ENCODE results near the gene NLN. TPM values are rescaled to one million over a fixed set of nuclear protein-coding genes. Genes with fewer than 3 reads are reported as not detected.

NLN gene
- total and polyA plus RNA-seq, 2 of the 13 experiments (the other 11 are each of a cell fraction or from before 2014, with no cell fraction given) = 11.9 to 36.7 TPM

DNA sequence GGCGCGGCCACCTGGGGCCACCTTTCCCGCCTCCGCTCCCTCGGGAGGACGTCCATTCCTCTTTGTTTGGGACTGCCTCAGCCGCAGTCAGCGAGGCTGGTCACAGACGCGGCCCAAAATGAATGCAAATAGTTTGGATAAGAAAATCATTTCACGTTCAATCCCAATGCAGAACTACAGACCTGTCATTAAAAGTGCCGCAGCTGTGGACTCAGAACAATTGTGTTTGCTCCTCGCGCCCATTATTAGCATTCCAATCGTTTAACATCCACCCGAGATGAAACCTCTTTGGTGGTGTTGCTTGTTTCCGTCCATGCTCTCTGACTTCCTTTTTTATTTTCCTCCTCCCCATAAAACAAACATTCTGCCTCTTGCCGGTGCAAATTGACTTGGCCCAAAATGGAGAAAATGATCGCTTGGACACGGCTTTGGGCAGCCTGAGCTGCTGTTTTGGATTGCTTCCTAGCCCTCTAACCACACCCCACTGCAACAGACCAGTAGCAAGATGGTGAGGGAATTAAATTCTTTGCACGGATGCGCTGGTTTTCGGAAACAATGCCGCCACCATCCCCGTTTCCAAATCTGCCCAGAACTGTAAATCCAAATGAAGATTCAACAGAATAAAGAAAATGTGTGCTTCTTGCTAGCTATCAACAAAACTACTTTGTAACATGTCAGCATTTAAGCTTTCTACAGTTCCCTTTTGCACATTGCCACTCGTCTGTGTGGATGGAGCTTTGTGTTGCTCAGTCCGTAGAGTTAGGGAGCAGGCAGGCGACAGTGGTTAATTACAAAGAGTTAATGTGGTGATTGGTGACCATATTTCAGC is 784 bp downstream of the NLN start (continued):
- TF ChIP-seq, protein P1, sequence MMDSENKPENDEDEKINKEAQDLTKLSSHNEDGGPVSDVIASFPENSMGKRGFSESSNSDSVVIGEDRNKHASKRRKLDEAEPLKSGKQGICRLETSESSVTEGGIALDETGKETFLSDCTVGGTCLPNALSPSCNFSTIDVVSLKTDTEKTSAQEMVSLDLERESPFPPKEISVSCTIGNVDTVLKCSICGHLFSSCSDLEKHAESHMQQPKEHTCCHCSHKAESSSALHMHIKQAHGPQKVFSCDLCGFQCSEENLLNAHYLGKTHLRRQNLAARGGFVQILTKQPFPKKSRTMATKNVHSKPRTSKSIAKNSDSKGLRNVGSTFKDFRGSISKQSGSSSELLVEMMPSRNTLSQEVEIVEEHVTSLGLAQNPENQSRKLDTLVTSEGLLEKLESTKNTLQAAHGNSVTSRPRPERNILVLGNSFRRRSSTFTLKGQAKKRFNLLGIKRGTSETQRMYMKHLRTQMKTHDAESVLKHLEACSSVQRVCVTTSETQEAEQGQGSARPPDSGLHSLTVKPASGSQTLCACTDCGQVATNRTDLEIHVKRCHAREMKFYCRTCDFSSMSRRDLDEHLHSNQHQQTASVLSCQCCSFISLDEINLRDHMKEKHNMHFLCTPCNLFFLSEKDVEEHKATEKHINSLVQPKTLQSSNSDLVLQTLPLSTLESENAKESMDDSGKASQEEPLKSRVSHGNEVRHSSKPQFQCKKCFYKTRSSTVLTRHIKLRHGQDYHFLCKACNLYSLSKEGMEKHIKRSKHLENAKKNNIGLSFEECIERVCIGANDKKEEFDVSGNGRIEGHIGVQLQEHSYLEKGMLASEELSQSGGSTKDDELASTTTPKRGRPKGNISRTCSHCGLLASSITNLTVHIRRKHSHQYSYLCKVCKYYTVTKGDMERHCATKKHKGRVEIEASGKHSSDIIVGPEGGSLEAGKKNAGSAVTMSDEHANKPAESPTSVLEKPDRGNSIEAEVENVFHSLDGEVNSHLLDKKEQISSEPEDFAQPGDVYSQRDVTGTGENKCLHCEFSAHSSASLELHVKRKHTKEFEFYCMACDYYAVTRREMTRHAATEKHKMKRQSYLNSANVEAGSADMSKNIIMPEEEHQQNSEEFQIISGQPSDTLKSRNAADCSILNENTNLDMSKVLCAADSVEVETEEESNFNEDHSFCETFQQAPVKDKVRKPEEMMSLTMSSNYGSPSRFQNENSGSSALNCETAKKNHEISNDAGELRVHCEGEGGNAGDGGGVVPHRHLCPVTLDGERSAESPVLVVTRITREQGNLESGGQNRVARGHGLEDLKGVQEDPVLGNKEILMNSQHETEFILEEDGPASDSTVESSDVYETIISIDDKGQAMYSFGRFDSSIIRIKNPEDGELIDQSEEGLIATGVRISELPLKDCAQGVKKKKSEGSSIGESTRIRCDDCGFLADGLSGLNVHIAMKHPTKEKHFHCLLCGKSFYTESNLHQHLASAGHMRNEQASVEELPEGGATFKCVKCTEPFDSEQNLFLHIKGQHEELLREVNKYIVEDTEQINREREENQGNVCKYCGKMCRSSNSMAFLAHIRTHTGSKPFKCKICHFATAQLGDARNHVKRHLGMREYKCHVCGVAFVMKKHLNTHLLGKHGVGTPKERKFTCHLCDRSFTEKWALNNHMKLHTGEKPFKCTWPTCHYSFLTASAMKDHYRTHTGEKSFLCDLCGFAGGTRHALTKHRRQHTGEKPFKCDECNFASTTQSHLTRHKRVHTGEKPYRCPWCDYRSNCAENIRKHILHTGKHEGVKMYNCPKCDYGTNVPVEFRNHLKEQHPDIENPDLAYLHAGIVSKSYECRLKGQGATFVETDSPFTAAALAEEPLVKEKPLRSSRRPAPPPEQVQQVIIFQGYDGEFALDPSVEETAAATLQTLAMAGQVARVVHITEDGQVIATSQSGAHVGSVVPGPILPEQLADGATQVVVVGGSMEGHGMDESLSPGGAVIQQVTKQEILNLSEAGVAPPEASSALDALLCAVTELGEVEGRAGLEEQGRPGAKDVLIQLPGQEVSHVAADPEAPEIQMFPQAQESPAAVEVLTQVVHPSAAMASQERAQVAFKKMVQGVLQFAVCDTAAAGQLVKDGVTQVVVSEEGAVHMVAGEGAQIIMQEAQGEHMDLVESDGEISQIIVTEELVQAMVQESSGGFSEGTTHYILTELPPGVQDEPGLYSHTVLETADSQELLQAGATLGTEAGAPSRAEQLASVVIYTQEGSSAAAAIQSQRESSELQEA (CRISPR knock-in tag; IDR thresholded peaks at IDR 0.05; ENCODE audit: not compliant biosample characterization) = peak; percentile 45
- TF ChIP-seq ZNF441 (CRISPR knock-in tag; IDR thresholded peaks at IDR 0.05; ENCODE audit: borderline replicate concordance) (peak; percentile 12; the same call in 1 of the 2 replicates), ZNF557 (CRISPR knock-in tag; IDR thresholded peaks at IDR 0.05) (0 out of 2 replicates have a peak, but pooled peaks have one; percentile 42), ZNF224 (CRISPR knock-in tag; IDR thresholded peaks at IDR 0.05) (no peak), ZNF746 (CRISPR knock-in tag; IDR thresholded peaks at IDR 0.05) (no peak), ZNF331 (CRISPR knock-in tag; IDR thresholded peaks at IDR 0.05) (peak; percentile 5; the same call in 1 of the 2 replicates), TBL1XR1 (IDR thresholded peaks at IDR 0.05; ENCODE audit: borderline replicate concordance, low read length, partially characterized antibody) (no peak), SOX6 (IDR thresholded peaks at IDR 0.05) (no peak), SOX6 (CRISPR knock-in tag; IDR thresholded peaks at IDR 0.05) (peak; percentile 49; the same call in 1 of the 2 replicates), JDP2 (CRISPR knock-in tag; IDR thresholded peaks at IDR 0.05; ENCODE audit: borderline replicate concordance) (no peak), ZFP37 (CRISPR knock-in tag; IDR thresholded peaks at IDR 0.05; ENCODE audit: borderline replicate concordance) (no peak), CBX5 (CRISPR knock-in tag; IDR thresholded peaks at IDR 0.05; ENCODE audit: borderline replicate concordance) (no peak), LCORL (IDR thresholded peaks at IDR 0.05) (no peak), LCORL (CRISPR knock-in tag; IDR thresholded peaks at IDR 0.05) (peak; percentile 33; the same call in 1 of the 2 replicates), TEAD2 (CRISPR knock-in tag; IDR thresholded peaks at IDR 0.05) (no peak), MEIS1 (CRISPR knock-in tag; IDR thresholded peaks at IDR 0.05; ENCODE audit: borderline replicate concordance) (no peak), KMT2B (CRISPR knock-in tag; IDR thresholded peaks at IDR 0.05) (peak; percentile 74), ZNF501 (CRISPR knock-in tag; IDR thresholded peaks at IDR 0.05) (peak; percentile 82)
- TF ChIP-seq, protein P2, sequence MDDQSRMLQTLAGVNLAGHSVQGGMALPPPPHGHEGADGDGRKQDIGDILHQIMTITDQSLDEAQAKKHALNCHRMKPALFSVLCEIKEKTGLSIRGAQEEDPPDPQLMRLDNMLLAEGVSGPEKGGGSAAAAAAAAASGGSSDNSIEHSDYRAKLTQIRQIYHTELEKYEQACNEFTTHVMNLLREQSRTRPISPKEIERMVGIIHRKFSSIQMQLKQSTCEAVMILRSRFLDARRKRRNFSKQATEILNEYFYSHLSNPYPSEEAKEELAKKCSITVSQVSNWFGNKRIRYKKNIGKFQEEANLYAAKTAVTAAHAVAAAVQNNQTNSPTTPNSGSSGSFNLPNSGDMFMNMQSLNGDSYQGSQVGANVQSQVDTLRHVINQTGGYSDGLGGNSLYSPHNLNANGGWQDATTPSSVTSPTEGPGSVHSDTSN (CRISPR knock-in tag; IDR thresholded peaks at IDR 0.05; ENCODE audit: borderline replicate concordance) = no peak
- TF ChIP-seq, protein P3, sequence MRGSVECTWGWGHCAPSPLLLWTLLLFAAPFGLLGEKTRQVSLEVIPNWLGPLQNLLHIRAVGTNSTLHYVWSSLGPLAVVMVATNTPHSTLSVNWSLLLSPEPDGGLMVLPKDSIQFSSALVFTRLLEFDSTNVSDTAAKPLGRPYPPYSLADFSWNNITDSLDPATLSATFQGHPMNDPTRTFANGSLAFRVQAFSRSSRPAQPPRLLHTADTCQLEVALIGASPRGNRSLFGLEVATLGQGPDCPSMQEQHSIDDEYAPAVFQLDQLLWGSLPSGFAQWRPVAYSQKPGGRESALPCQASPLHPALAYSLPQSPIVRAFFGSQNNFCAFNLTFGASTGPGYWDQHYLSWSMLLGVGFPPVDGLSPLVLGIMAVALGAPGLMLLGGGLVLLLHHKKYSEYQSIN (CRISPR knock-in tag; IDR thresholded peaks at IDR 0.05; ENCODE audit: borderline replicate concordance) = no peak

All from HepG2 (cell line).